Colonic mucosa (tissue), 4 donors: Measurements from ENCODE around the gene REEP1. TPM values are rescaled to one million over a fixed set of nuclear protein-coding genes. Genes with fewer than 3 reads are reported as not detected.

ENCODE experiments used
- DNase-seq: peaks from one replicate; pipeline ENCODE4 v3.0.0-alpha.2; 2020
- H3K27ac ChIP-seq: fragments of 200-600 bp; one replicate; pipeline ENCODE4 v1.8.0; 2021
- H3K27me3 ChIP-seq: fragments of 200-600 bp; one replicate; pipeline ENCODE4 v1.8.0; 2021
- H3K36me3 ChIP-seq: fragments of 200-600 bp; one replicate; pipeline ENCODE4 v1.8.0; 2021
- H3K4me1 ChIP-seq: fragments of 200-600 bp; one replicate; pipeline ENCODE4 v1.8.0; 2021; ENCODE audit warnings: mild to moderate bottlenecking
- H3K4me3 ChIP-seq: fragments of 200-600 bp; one replicate; pipeline ENCODE4 v1.8.0; 2021
- H3K9ac ChIP-seq, 2 donors: one replicate each; pipeline ENCODE4 v1.7.0; 2013; ENCODE audit warnings: control low read depth in 2 of 2, low read depth in 2 of 2, low read length in 2 of 2
- H3K9me3 ChIP-seq: fragments of 200-600 bp; one replicate; pipeline ENCODE4 v1.8.0; 2021
- intact Hi-C: fragments of 100-400 bp; cut with DNase I; formaldehyde crosslinking; loops from one replicate; pipeline ENCODE4 v1.14.1; 2022
- total RNA-seq, 2 donors: library from RNA; stranded (reverse); fragmentation: NEBNext Ultra II Directional in 1 of 2; extraction: Animal tissue kit (Norgen Biotek cat#: 25700) in 1 of 2; gene quantifications; one replicate each; pipeline ENCODE4 v1.2.1, GENCODE V29; 2021
- TF ChIP-seq, protein P1 (sequence below): fragments of 200-600 bp; IDR thresholded peaks from one replicate; pipeline ENCODE4 v1.8.0; 2022; ENCODE audit warnings: antibody characterized with exemption, mild to moderate bottlenecking
- donor health status: healthy.
- donor health status: DM: no; HTN: no; CAD: no.
- donor health status: DM: no; HTN: no; CAD: no.

REEP1 gene
- total RNA-seq, 2 donors from 2014 or later, result 1.8 to 5.7 TPM

DNA sequence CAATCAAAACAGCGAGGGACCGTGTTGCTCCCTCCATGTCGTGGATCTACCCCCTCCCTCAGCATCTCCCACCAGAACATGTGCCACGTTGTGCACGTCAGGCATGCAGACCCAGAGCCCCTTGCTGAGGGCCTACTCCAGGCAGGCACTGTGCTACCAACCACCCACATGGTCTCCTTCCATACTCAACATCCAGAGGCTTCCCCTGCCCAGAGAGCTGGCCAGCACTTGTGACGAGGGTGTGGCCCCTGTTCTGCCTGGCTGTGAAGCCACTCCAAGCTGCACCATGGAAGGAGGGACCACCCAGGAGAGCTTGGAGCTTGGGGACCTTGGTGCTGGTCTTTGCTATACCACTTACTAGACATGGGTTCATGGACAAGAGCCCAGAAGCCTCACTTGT is 40.5 kb downstream of the REEP1 start:
- no peak overlapping the region for H3K4me3 ChIP-seq
- no peaks in the 10 kb centered on the region for H3K27me3 ChIP-seq
- DNase-seq, result no peak
- TF ChIP-seq, protein P1, sequence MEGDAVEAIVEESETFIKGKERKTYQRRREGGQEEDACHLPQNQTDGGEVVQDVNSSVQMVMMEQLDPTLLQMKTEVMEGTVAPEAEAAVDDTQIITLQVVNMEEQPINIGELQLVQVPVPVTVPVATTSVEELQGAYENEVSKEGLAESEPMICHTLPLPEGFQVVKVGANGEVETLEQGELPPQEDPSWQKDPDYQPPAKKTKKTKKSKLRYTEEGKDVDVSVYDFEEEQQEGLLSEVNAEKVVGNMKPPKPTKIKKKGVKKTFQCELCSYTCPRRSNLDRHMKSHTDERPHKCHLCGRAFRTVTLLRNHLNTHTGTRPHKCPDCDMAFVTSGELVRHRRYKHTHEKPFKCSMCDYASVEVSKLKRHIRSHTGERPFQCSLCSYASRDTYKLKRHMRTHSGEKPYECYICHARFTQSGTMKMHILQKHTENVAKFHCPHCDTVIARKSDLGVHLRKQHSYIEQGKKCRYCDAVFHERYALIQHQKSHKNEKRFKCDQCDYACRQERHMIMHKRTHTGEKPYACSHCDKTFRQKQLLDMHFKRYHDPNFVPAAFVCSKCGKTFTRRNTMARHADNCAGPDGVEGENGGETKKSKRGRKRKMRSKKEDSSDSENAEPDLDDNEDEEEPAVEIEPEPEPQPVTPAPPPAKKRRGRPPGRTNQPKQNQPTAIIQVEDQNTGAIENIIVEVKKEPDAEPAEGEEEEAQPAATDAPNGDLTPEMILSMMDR, result no peak
- H3K9me3 ChIP-seq, result no peaks in the 10 kb centered on the region
- no peak overlapping the region for H3K27ac ChIP-seq
- no peaks in the 10 kb centered on the region for H3K36me3 ChIP-seq
- H3K9ac ChIP-seq, result no peak overlapping the region
- intact Hi-C loops, result no loop called here
- H3K4me1 ChIP-seq, result no peaks in the 10 kb centered on the region

DNA sequence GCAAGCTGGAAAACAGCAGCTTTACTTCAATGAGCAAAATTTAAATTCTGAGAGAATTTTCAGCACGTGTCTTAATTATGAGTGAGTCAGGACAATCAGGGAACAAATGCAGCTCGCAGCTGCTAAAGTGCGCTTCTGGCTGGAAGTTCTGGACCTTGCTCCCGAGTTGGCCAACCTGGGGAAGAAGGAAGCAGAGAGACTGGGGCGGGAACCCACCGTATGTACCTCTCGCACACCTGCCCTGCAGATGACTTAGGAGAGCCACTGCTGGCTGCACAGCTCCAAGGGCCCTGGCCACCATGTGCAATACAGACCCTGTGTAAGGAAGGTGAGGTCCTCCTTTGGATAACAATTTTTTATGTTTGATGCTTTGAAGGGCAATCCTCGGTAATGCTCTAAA is 42.4 kb downstream of the REEP1 start:
- Histone ChIP-seq H3K27ac (no peak overlapping the region), H3K9ac (no peak overlapping the region), H3K9me3 (no peaks in the 10 kb centered on the region), H3K36me3 (no peaks in the 10 kb centered on the region), H3K4me3 (no peak overlapping the region), H3K27me3 (no peaks in the 10 kb centered on the region), H3K4me1 (no peaks in the 10 kb centered on the region)
- TF ChIP-seq, protein P1, result no peak
- peak; percentile 82 for DNase-seq
- intact Hi-C loops, result no loop called here

DNA sequence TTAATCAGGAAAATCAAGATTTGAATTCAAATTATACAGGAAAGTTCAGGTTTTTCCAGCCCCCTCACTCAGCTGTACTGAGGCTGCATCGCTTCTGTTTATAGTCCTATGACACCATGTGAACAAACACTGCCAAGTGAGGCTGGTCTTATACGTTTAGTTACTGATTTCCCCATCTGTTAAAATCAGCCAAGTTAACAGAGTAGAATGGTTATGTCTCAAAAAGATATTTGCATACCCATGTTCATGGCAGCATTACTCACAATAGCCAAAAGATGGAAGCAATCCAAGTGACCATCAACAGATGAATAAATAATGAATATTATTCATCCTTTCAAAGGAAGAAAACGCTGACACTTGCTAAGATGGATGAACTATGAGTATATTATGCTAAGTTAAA is 43.8 kb downstream of the REEP1 start:
- TF ChIP-seq, protein P1, result no peak
- DNase-seq, result no peak
- intact Hi-C loops, result no loop called here
- no peak overlapping the region for H3K4me3 ChIP-seq
- H3K9me3 ChIP-seq, result no peaks in the 10 kb centered on the region
- no peak overlapping the region for H3K27ac ChIP-seq
- H3K36me3 ChIP-seq, result no peaks in the 10 kb centered on the region
- H3K9ac ChIP-seq, result no peak overlapping the region
- no peaks in the 10 kb centered on the region for H3K4me1 ChIP-seq
- H3K27me3 ChIP-seq, result no peaks in the 10 kb centered on the region

DNA sequence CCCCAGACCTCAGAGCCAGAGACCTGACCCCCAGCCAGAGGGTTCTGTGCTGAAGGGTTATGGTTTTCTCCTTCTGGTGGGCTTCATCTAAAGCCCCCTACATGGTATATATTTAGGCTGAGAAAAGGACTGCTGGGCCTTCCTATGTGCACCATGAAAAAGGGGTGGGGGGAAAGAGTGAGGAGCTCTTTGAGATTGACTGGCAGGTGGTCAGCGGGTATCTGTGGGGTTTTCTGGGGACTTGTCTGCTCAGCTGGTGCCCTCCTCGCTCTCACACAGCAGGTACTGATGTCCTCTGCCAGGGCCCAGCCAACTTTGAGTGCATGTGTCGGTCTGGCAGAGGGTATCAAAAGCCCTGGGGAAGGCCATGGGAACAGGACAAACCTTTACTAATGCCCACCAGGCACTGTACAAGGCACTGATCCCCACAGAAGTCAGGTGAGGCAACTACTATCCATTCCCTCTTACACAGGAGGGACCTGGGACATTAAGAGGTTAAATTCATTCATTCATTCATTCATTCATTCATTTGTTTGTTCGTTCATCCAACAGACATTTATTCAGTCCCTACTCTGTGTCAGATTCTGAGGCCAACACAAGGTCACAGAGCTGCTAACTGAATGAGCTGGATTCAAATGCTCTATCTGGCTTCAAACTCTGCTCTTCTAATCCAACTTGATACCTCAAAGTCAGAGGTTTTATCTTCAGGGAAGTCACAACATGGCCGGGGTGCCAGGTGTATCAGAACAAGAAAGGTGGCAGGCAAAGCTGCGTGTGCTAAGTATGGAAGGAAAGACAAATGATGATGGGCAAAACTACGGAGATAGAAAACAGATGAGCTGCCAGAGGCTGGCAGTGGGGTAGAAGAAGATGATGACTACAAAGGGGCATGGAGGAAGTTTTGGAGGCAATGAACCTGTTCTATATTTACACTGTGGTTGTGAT is 44.6 kb downstream of the REEP1 start:
- Histone ChIP-seq H3K36me3 (no peaks in the 10 kb centered on the region), H3K27me3 (no peaks in the 10 kb centered on the region), H3K27ac (no peak overlapping the region), H3K4me3 (no peak overlapping the region), H3K9ac (no peak overlapping the region), H3K4me1 (no peaks in the 10 kb centered on the region), H3K9me3 (no peaks in the 10 kb centered on the region)
- TF ChIP-seq, protein P1, result no peak
- peak; percentile 11 for DNase-seq
- intact Hi-C loops, result no loop called here

DNA sequence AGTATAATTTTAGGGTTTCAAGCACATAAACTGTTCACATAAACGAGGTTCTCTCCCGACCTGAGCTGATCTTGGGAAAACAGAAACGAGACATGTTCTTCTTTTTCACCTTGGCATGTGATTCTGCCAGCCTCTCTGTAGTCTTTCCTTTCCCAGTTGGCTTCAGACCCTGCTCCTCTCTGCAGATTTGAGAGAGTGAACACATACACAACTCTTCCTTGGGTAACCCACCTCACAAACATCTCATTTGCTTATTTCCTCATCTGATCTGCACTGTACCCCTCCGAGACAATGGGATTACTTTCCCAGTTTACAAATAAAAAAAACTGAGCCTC is 46.1 kb downstream of the REEP1 start:
- H3K9me3 ChIP-seq, result no peaks in the 10 kb centered on the region
- no peaks in the 10 kb centered on the region for H3K36me3 ChIP-seq
- no peak overlapping the region for H3K9ac ChIP-seq
- no peaks in the 10 kb centered on the region for H3K27me3 ChIP-seq
- no peak overlapping the region for H3K27ac ChIP-seq
- intact Hi-C loops, result no loop called here
- no peak overlapping the region for H3K4me3 ChIP-seq
- TF ChIP-seq, protein P1, result no peak
- no peaks in the 10 kb centered on the region for H3K4me1 ChIP-seq
- no peak for DNase-seq
